ENCODE results near the gene CCSER1. TPM values are rescaled to one million over a fixed set of nuclear protein-coding genes. Genes with fewer than 3 reads are reported as not detected.

Gene CCSER1
- total and polyA plus RNA-seq, 10 donors: 1.3 to 30.4 (median 20.4) TPM

DNA sequence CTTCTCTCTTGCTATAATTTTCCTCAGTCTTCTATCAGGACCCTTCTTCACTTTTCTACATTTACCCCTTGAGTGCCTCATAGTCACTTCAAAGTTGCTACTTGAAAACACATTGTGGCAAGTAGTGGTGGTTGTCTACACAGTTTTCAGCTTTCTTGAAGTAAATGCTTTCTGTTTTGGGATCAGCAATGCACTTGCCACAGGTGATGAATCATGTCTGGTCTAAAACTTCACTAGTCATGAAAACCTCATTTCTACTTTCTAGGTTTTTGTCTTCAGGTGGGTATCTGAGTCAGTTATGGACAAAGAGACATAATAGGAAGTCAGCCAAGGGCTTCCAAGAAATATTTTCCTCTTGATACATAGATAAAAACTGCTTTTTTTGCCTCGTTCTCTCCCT is 359.2 kb downstream of the CCSER1 start:
- no peak overlapping the region for H3K4me3 ChIP-seq
- H3K9me3 ChIP-seq: peaks cover 0 to 35% (median 11%) of the 10 kb centered on the region in 8 donors
- no peaks in the 10 kb centered on the region for H3K36me3 ChIP-seq
- 56 to 76% (median 60%) methylated on average over 1 of the region's 1 CpG for WGBS, 5 donors
- no peaks in the 10 kb centered on the region for H3K27me3 ChIP-seq (replicated peaks in 1 of 7)
- intact Hi-C loops (cut with DNase I; ENCODE audit: low total_unique reads): no loop called here
- DNase-seq: no peak
- H3K4me1 ChIP-seq: no peaks in the 10 kb centered on the region
- H3K27ac ChIP-seq: no peak overlapping the region
- TF ChIP-seq POLR2A (IDR thresholded peaks at IDR 0.05) (no peak), CTCF (IDR thresholded peaks at IDR 0.05 in 8 of 11, conservative IDR thresholded peaks at IDR 0.05 in 3 of 11) (no peak), POLR2AphosphoS5 (IDR thresholded peaks at IDR 0.05) (no peak)

DNA sequence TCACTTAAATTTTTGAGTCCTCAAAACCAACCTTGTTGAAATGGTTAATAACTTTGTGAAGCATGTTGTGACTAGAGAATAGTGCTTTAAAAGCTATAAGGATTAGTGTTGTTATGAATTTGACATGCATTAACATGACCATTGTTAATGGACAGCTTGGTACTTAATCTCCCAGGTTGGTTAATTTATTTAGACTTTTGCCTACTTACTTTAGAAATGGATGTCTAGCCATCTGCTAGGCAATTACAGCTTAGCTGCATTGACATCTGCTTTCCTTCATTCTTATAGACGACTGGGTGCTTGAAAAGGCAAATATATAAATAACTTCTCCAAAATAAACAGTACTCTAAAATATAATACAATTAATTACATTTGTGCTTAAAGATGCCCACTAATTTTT is 368.0 kb downstream of the CCSER1 start:
- Histone ChIP-seq H3K4me3 (no peak overlapping the region), H3K4me1 (no peaks in the 10 kb centered on the region), H3K36me3 (no peaks in the 10 kb centered on the region), H3K9me3 (peaks cover 0 to 15% (median 3%) of the 10 kb centered on the region in 8 donors), H3K27ac (no peak overlapping the region), H3K27me3 (replicated peaks in 1 of 7) (no peaks in the 10 kb centered on the region)
- intact Hi-C loops (cut with DNase I; ENCODE audit: low total_unique reads): no loop called here
- no peak for DNase-seq
- WGBS, 5 donors: 54 to 81% (median 70%) methylated on average over 1 of the region's 1 CpG
- TF ChIP-seq POLR2AphosphoS5 (IDR thresholded peaks at IDR 0.05): no peak
- TF ChIP-seq CTCF (IDR thresholded peaks at IDR 0.05 in 8 of 11, conservative IDR thresholded peaks at IDR 0.05 in 3 of 11): no peak
- TF ChIP-seq POLR2A (IDR thresholded peaks at IDR 0.05): no peak

DNA sequence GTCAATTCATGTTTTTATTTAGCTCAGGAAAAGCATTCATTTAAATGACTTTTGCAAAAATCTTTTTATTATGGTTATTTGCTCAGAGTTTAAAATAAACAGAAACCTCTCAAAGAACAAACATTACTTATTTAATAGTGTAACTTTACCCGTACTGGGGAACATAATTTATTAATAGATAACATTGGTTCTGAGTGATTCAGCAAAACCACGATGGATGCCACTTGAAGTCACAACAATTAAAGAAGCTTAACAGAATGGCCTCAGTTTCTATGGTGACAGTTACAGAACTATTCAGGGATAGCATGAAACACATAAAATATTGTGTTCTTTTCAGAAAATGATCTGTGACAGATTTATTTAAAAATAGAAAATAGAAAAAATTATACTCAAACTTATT is 368.7 kb downstream of the CCSER1 start:
- H3K4me3 ChIP-seq: no peak overlapping the region
- H3K9me3 ChIP-seq: peaks cover 0 to 15% (median under 1%) of the 10 kb centered on the region in 8 donors
- H3K36me3 ChIP-seq: no peaks in the 10 kb centered on the region
- DNase-seq: no peak
- TF ChIP-seq POLR2AphosphoS5 (IDR thresholded peaks at IDR 0.05): no peak
- no peak for TF ChIP-seq CTCF (IDR thresholded peaks at IDR 0.05 in 8 of 11, conservative IDR thresholded peaks at IDR 0.05 in 3 of 11)
- TF ChIP-seq POLR2A (IDR thresholded peaks at IDR 0.05): no peak
- no peaks in the 10 kb centered on the region for H3K27me3 ChIP-seq (replicated peaks in 1 of 7)
- intact Hi-C loops (cut with DNase I; ENCODE audit: low total_unique reads): no loop called here
- H3K4me1 ChIP-seq: no peaks in the 10 kb centered on the region
- no peak overlapping the region for H3K27ac ChIP-seq
- 23 to 34% (median 29%) methylated on average over 2 of the region's 2 CpGs for WGBS, 5 donors

- WGBS, 5 donors: 81 to 95% (median 91%) methylated on average over 2 of the region's 2 CpGs
- no peaks in the 10 kb centered on the region for H3K36me3 ChIP-seq
- no peak overlapping the region for H3K4me3 ChIP-seq
- H3K4me1 ChIP-seq: no peaks in the 10 kb centered on the region
- H3K9me3 ChIP-seq: peaks cover 0 to 25% (median 12%) of the 10 kb centered on the region in 8 donors
- TF ChIP-seq POLR2A (IDR thresholded peaks at IDR 0.05): no peak
- TF ChIP-seq CTCF (IDR thresholded peaks at IDR 0.05 in 8 of 11, conservative IDR thresholded peaks at IDR 0.05 in 3 of 11): no peak
- no peak for TF ChIP-seq POLR2AphosphoS5 (IDR thresholded peaks at IDR 0.05)
- H3K27ac ChIP-seq: no peak overlapping the region
- no peaks in the 10 kb centered on the region for H3K27me3 ChIP-seq (replicated peaks in 1 of 7)
- intact Hi-C loops (cut with DNase I; ENCODE audit: low total_unique reads): no loop called here
- no peak for DNase-seq
These were observed 371.0 kb downstream of the CCSER1 start for GRCh38 chr4:90498175-90498574.
